A673 (cell line): ENCODE data around the gene SCN1B. TPM values are rescaled to one million over a fixed set of nuclear protein-coding genes. Genes with fewer than 3 reads are reported as not detected.

Experiments
- BruUV-seq: library from RNA; stranded (reverse); fragments of 400-500 nt; replicated peaks from 2 replicates; lab custom pipeline; 2021; lab: Mats Ljungman, UMichigan
- CTCF ChIA-PET: fragments of 300-600 bp; sonication (Branson Sonifier 250); formaldehyde crosslinking; loops from one replicate; lab custom pipeline; 2022; ENCODE audit warnings: antibody characterized with exemption; lab: Charles Lee
- POLR2A ChIA-PET: fragments of 300-600 bp; sonication (Branson Sonifier 250); formaldehyde crosslinking; loops from one replicate; lab custom pipeline; 2022; ENCODE audit warnings: antibody characterized with exemption; ENCODE audit not compliant: low non-redundant PET; lab: Charles Lee
- DNase-seq: peaks from one replicate; pipeline ENCODE4 v3.0.0-alpha.2; 2015; ENCODE audit warnings: low spot score
- H3K27ac ChIP-seq: fragments of 200-600 bp; sonication (generic); 2 replicates; pipeline ENCODE4 v1.5.1; 2016; ENCODE audit warnings: mixed run types, low read depth, mild to moderate bottlenecking, mixed read lengths, antibody characterized with exemption, low read length; ENCODE audit not compliant: poor library complexity, severe bottlenecking
- H3K27me3 ChIP-seq: fragments of 200-600 bp; sonication (generic); replicated peaks from 2 replicates; pipeline ENCODE4 v1.6.1; 2017; ENCODE audit warnings: mixed run types, low read depth, mild to moderate bottlenecking, mixed read lengths, antibody characterized with exemption, low read length; ENCODE audit not compliant: insufficient read depth, poor library complexity
- H3K36me3 ChIP-seq: fragments of 200-600 bp; sonication (generic); 2 replicates; pipeline ENCODE4 v1.6.1; 2016; ENCODE audit warnings: mixed run types, mild to moderate bottlenecking, mixed read lengths, antibody characterized with exemption, low read length; ENCODE audit not compliant: insufficient read depth, poor library complexity, severe bottlenecking
- H3K4me1 ChIP-seq: fragments of 200-600 bp; sonication (generic); 2 replicates; pipeline ENCODE4 v1.6.1; 2017; ENCODE audit warnings: mixed run types, mild to moderate bottlenecking, mixed read lengths, antibody characterized with exemption, low read length; ENCODE audit not compliant: insufficient read depth, poor library complexity, severe bottlenecking
- H3K4me3 ChIP-seq: fragments of 200-600 bp; sonication (generic); 2 replicates; pipeline ENCODE4 v1.5.1; 2016; ENCODE audit warnings: low read depth, mixed run types, mild to moderate bottlenecking, mixed read lengths, low read length; ENCODE audit not compliant: poor library complexity, severe bottlenecking
- H3K9me3 ChIP-seq: fragments of 200-600 bp; sonication (generic); 2 replicates; pipeline ENCODE4 v1.6.1; 2016; ENCODE audit warnings: mixed run types, low read depth, mild to moderate bottlenecking, mixed read lengths, antibody characterized with exemption, low read length; ENCODE audit not compliant: poor library complexity, severe bottlenecking
- EZH2 ChIP-seq: fragments of 200-600 bp; sonication (generic); IDR thresholded peaks from 2 replicates; pipeline ENCODE4 v1.6.1; 2017; ENCODE audit warnings: borderline replicate concordance, low read depth, mild to moderate bottlenecking, mixed read lengths, antibody characterized with exemption, low read length; ENCODE audit not compliant: poor library complexity, severe bottlenecking
- intact Hi-C: fragments of 100-400 bp; cut with micrococcal nuclease; formaldehyde crosslinking; loops from one replicate; pipeline ENCODE4 v1.10.0; 2022; ENCODE audit not compliant: unreplicated experiment
- total RNA-seq: library from RNA; stranded (reverse); gene quantifications from 2 replicates; pipeline ENCODE4 v1.2.3, GENCODE V29; 2021
- TF ChIP-seq, protein P1 (sequence below): fragments of 300-800, 200-600 bp; sonication (generic); conservative IDR thresholded peaks from 2 replicates; pipeline ENCODE4 v1.5.1; 2017; ENCODE audit warnings: low read depth, mild to moderate bottlenecking, antibody characterized with exemption, low read length, moderate library complexity, mixed read lengths

The SCN1B gene
- total RNA-seq, 1 experiment from 2014 or later, result 2.3 TPM

DNA sequence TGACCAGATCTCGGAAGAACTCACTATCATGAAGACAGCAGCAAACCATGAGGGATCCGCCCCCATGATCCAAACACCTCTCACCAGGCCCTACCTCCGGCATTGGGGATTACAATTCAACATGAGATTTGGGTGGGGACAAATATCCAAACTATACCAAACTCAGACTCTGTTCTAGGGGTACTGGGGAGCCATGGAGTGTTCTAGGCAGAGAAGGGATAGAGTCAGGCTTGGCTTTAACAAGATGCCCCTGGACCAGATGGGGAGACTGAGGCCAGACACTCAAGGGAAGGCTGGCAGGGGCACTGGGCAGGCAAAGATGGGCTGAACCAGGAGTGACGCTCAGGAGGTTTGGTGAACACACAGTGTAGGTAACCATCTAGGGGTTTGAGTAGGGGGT, 11.9 kb upstream of the SCN1B start:
- no peak overlapping the region for H3K4me3 ChIP-seq
- no peaks in the 10 kb centered on the region for H3K27me3 ChIP-seq
- POLR2A ChIA-PET, result no interaction called here
- no peaks in the 10 kb centered on the region for H3K4me1 ChIP-seq
- no TSS peak for BruUV-seq
- no peak overlapping the region for H3K27ac ChIP-seq
- peaks cover 77% of the 10 kb centered on the region for H3K36me3 ChIP-seq
- no peak for TF ChIP-seq EZH2
- TF ChIP-seq, protein P1, sequence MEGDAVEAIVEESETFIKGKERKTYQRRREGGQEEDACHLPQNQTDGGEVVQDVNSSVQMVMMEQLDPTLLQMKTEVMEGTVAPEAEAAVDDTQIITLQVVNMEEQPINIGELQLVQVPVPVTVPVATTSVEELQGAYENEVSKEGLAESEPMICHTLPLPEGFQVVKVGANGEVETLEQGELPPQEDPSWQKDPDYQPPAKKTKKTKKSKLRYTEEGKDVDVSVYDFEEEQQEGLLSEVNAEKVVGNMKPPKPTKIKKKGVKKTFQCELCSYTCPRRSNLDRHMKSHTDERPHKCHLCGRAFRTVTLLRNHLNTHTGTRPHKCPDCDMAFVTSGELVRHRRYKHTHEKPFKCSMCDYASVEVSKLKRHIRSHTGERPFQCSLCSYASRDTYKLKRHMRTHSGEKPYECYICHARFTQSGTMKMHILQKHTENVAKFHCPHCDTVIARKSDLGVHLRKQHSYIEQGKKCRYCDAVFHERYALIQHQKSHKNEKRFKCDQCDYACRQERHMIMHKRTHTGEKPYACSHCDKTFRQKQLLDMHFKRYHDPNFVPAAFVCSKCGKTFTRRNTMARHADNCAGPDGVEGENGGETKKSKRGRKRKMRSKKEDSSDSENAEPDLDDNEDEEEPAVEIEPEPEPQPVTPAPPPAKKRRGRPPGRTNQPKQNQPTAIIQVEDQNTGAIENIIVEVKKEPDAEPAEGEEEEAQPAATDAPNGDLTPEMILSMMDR, result no peak
- no peak for DNase-seq
- no peaks in the 10 kb centered on the region for H3K9me3 ChIP-seq
- CTCF ChIA-PET, result no interaction called here
- intact Hi-C loops, result loop anchor here (10.0 kb wide), 1 partner anchor 184 kb away; no protein-coding TSS in a partner anchor

DNA sequence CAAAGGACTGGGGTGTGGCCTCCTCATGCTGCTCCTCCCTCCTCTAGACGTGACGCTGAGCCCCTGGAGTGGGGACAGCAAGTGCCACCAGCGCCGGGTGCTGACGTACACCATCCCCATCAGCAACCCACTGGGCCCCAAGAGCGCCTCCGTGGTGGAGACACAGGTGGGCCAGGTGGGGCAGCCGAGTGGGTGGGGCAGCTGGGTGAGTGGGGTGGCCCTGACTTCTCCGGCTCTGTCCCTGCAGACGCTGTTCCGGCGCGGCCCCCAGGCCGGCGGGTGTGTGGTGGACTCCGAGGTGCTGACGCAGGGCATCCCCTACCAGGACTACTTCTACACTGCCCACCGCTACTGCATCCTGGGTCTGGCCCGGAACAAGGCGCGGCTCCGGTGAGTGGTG, 11.1 kb upstream of the SCN1B start:
- Histone ChIP-seq H3K27me3 (no peaks in the 10 kb centered on the region), H3K36me3 (peaks cover 80% of the 10 kb centered on the region), H3K27ac (no peak overlapping the region), H3K4me1 (no peaks in the 10 kb centered on the region), H3K9me3 (no peaks in the 10 kb centered on the region), H3K4me3 (no peak overlapping the region)
- BruUV-seq, result no TSS peak
- ChIA-PET CTCF (no interaction called here), POLR2A (no interaction called here)
- DNase-seq, result no peak
- intact Hi-C loops, result loop anchor here (10.0 kb wide), 1 partner anchor 184 kb away; no protein-coding TSS in a partner anchor
- TF ChIP-seq, protein P1, result no peak
- no peak for TF ChIP-seq EZH2

DNA sequence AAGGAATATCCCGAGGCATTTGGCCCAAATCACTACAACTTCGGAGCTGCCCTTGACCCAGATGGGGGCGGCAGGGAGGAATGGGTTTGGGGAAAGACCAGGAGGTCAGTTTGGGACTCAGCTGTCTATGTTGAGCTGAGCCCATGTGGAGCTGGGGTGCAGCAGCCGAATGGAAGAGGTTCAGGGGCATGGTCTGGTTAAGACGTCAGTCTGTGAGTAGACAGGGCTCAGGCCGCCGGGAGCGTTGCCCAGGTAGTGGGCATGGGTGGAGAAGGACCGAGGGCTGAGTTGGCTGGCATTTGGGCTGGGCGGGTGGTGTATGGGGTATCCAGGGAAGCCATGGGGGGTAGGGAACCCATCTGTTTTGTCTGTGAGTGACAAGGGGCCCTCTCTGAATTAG, 9.3 kb upstream of the SCN1B start:
- no TSS peak for BruUV-seq
- Histone ChIP-seq H3K4me3 (no peak overlapping the region), H3K9me3 (no peaks in the 10 kb centered on the region), H3K4me1 (no peaks in the 10 kb centered on the region), H3K27me3 (no peaks in the 10 kb centered on the region), H3K27ac (no peak overlapping the region), H3K36me3 (peaks cover 66% of the 10 kb centered on the region)
- CTCF ChIA-PET, result no interaction called here
- TF ChIP-seq, protein P1, result no peak
- TF ChIP-seq EZH2, result no peak
- intact Hi-C loops, result no loop called here
- DNase-seq, result no peak
- POLR2A ChIA-PET, result no interaction called here
